ENCODE data around the gene FGG. TPM values are rescaled to one million over a fixed set of nuclear protein-coding genes. Genes with fewer than 3 reads are reported as not detected.

Gene FGG
- total RNA-seq, 1 donor from 2014 or later, result not detected

DNA sequence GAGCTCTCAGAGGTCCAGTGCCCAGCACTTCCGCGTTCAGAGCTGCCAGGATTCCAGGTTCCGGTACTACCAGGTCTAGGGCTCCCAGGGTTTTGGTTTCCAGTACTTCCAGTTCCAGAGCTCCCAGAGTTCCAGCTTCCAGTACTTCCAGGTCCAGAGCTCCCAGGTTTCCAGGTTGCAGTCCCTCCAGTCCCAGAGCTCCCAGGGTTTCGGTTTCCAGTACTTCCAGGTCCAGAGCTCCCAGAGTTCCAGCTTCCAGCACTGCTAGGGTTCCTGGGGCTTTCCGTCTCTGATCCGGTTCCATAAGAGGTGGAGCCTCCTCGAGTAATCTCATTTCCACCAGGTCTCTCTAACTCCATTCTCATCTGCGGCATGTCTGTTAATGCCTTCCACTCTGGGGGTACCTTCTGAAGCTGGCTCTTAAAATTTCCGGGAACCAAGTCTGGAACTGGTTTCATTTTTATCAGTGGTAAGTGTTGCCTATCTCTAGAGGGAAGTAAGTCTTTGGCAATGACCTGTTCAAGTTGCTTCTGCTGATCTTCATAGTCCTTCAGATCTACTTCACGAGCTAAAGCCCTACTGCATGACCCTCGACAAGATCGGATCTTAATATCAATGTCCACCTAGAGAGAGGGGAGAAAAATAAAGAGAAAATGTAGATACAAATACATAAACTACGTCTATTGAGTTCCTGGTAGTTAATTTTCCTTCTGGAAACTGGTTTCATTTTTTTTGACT lies 26.0 kb downstream of the FGG start:
- FAIRE-seq, result no peak
- H3K27me3 ChIP-seq (ENCODE audit: insufficient read depth, low read length), result no peaks in the 10 kb centered on the region
- no peak overlapping the region for H3K4me3 ChIP-seq (ENCODE audit: insufficient read depth, low read depth, low read length)
- Mint-ChIP-seq H3K9me3 (ENCODE audit: unreplicated experiment) (no peaks in the 10 kb centered on the region), H3K27ac (ENCODE audit: unreplicated experiment) (no peak overlapping the region), H3K27me3 (ENCODE audit: low read depth, unreplicated experiment) (no peaks in the 10 kb centered on the region), H3K36me3 (ENCODE audit: low read depth, unreplicated experiment) (no peaks in the 10 kb centered on the region), H3K4me1 (ENCODE audit: low read depth, unreplicated experiment) (peaks cover 2% of the 10 kb centered on the region), H3K4me3 (ENCODE audit: unreplicated experiment) (no peak overlapping the region)
- no peak for TF ChIP-seq EZH2 (IDR thresholded peaks at IDR 0.05; ENCODE audit: insufficient read depth, low read length)
- TF ChIP-seq, protein P1, sequence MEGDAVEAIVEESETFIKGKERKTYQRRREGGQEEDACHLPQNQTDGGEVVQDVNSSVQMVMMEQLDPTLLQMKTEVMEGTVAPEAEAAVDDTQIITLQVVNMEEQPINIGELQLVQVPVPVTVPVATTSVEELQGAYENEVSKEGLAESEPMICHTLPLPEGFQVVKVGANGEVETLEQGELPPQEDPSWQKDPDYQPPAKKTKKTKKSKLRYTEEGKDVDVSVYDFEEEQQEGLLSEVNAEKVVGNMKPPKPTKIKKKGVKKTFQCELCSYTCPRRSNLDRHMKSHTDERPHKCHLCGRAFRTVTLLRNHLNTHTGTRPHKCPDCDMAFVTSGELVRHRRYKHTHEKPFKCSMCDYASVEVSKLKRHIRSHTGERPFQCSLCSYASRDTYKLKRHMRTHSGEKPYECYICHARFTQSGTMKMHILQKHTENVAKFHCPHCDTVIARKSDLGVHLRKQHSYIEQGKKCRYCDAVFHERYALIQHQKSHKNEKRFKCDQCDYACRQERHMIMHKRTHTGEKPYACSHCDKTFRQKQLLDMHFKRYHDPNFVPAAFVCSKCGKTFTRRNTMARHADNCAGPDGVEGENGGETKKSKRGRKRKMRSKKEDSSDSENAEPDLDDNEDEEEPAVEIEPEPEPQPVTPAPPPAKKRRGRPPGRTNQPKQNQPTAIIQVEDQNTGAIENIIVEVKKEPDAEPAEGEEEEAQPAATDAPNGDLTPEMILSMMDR (IDR thresholded peaks at IDR 0.05; ENCODE audit: insufficient read depth, low read depth, low read length), result no peak
- no peaks in the 10 kb centered on the region for H4K20me1 ChIP-seq (ENCODE audit: insufficient read depth, low read length)
- H3K9ac ChIP-seq (ENCODE audit: low read length), result no peak overlapping the region
- no peaks in the 10 kb centered on the region for H3K36me3 ChIP-seq (ENCODE audit: insufficient read depth, low read length)
- no peak overlapping the region for H3K27ac ChIP-seq (ENCODE audit: low read depth, low read length)
- H3K79me2 ChIP-seq (ENCODE audit: insufficient read depth, low read length), result no peaks in the 10 kb centered on the region
- no peak overlapping the region for H3K4me2 ChIP-seq (ENCODE audit: low read length)
- DNase-seq (ENCODE audit: low read depth), result no peak
- H2AFZ ChIP-seq (ENCODE audit: low read depth, low read length), result no peak overlapping the region
- H3K9me3 ChIP-seq (ENCODE audit: insufficient read depth, low read depth, low read length), result no peaks in the 10 kb centered on the region
- no peaks in the 10 kb centered on the region for H3K4me1 ChIP-seq (ENCODE audit: insufficient read depth, low read length)

DNA sequence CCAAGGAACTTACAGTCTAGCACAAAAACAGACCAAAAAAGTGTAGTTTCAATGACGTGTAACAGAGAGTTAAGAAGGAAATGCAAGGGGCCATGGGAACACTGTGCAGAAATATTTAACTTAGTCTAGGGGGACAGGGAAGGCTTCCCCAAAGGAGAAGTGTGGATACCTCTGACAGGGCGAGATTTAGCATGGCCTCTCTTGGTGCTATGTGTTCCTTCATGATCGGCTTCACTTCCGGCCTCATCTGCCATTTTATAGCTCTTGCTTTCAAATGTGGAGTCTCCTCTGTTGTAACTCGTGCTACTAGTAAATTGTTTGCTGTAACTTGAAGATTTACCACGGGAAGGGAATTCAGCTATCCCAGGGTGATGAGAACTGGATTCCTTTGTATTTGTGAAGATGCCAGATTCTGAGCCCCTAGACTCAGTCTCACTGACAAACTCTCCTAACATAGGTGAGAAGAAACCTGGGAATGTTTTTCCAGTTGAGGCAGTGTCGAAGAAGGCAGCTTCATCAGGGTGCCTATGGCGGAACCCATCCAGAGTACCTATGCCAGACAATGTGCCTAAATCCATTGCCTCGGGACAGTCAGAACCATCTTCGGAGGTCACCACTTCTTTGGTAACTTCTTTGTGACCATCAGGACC lies 27.0 kb downstream of the FGG start:
- H3K4me3 ChIP-seq (ENCODE audit: insufficient read depth, low read depth, low read length), result no peak overlapping the region
- Mint-ChIP-seq H3K4me3 (ENCODE audit: unreplicated experiment) (no peak overlapping the region), H3K27ac (ENCODE audit: unreplicated experiment) (no peak overlapping the region), H3K36me3 (ENCODE audit: low read depth, unreplicated experiment) (no peaks in the 10 kb centered on the region), H3K27me3 (ENCODE audit: low read depth, unreplicated experiment) (no peaks in the 10 kb centered on the region), H3K4me1 (ENCODE audit: low read depth, unreplicated experiment) (no peaks in the 10 kb centered on the region), H3K9me3 (ENCODE audit: unreplicated experiment) (no peaks in the 10 kb centered on the region)
- no peak for TF ChIP-seq EZH2 (IDR thresholded peaks at IDR 0.05; ENCODE audit: insufficient read depth, low read length)
- TF ChIP-seq, protein P1 (IDR thresholded peaks at IDR 0.05; ENCODE audit: insufficient read depth, low read depth, low read length), result no peak
- no peak overlapping the region for H2AFZ ChIP-seq (ENCODE audit: low read depth, low read length)
- H3K9me3 ChIP-seq (ENCODE audit: insufficient read depth, low read depth, low read length), result no peaks in the 10 kb centered on the region
- no peak overlapping the region for H3K9ac ChIP-seq (ENCODE audit: low read length)
- H4K20me1 ChIP-seq (ENCODE audit: insufficient read depth, low read length), result no peaks in the 10 kb centered on the region
- H3K4me2 ChIP-seq (ENCODE audit: low read length), result no peak overlapping the region
- H3K27me3 ChIP-seq (ENCODE audit: insufficient read depth, low read length), result no peaks in the 10 kb centered on the region
- no peaks in the 10 kb centered on the region for H3K36me3 ChIP-seq (ENCODE audit: insufficient read depth, low read length)
- no peak overlapping the region for H3K27ac ChIP-seq (ENCODE audit: low read depth, low read length)
- no peak for DNase-seq (ENCODE audit: low read depth)
- H3K79me2 ChIP-seq (ENCODE audit: insufficient read depth, low read length), result no peaks in the 10 kb centered on the region
- no peak for FAIRE-seq
- no peaks in the 10 kb centered on the region for H3K4me1 ChIP-seq (ENCODE audit: insufficient read depth, low read length)

DNA sequence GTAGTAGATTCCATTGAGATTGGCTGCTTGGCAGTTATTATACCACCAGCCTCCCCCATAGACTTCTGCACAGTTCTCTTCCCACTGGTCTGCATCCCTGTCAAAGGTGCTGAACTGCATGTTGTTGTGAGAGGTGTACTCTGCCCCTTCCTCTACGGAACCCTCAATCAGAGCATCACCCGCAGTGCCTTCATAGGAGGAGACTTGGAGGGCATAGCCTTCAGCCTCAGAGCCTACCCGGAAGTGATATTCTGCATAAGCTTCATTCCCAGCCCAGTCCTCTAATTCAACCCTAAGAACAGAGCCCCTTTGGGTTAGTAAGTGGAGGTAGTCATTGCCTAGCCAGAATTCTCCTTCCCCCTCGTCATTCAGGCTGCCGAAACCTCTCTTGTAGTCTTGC lies 28.2 kb downstream of the FGG start:
- Histone ChIP-seq H3K9ac (ENCODE audit: low read length) (no peak overlapping the region), H3K4me2 (ENCODE audit: low read length) (no peak overlapping the region), H2AFZ (ENCODE audit: low read depth, low read length) (no peak overlapping the region), H3K27ac (ENCODE audit: low read depth, low read length) (no peak overlapping the region), H3K9me3 (ENCODE audit: insufficient read depth, low read depth, low read length) (no peaks in the 10 kb centered on the region), H4K20me1 (ENCODE audit: insufficient read depth, low read length) (no peaks in the 10 kb centered on the region), H3K4me1 (ENCODE audit: insufficient read depth, low read length) (no peaks in the 10 kb centered on the region), H3K4me3 (ENCODE audit: insufficient read depth, low read depth, low read length) (no peak overlapping the region), H3K36me3 (ENCODE audit: insufficient read depth, low read length) (no peaks in the 10 kb centered on the region), H3K27me3 (ENCODE audit: insufficient read depth, low read length) (no peaks in the 10 kb centered on the region), H3K79me2 (ENCODE audit: insufficient read depth, low read length) (no peaks in the 10 kb centered on the region)
- no peak overlapping the region for H3K4me3 Mint-ChIP-seq (ENCODE audit: unreplicated experiment)
- H3K27ac Mint-ChIP-seq (ENCODE audit: unreplicated experiment), result no peak overlapping the region
- no peaks in the 10 kb centered on the region for H3K27me3 Mint-ChIP-seq (ENCODE audit: low read depth, unreplicated experiment)
- DNase-seq (ENCODE audit: low read depth) (no peak), FAIRE-seq (no peak)
- TF ChIP-seq, protein P1 (IDR thresholded peaks at IDR 0.05; ENCODE audit: insufficient read depth, low read depth, low read length), result no peak
- TF ChIP-seq EZH2 (IDR thresholded peaks at IDR 0.05; ENCODE audit: insufficient read depth, low read length), result no peak
- H3K4me1 Mint-ChIP-seq (ENCODE audit: low read depth, unreplicated experiment), result no peaks in the 10 kb centered on the region
- no peaks in the 10 kb centered on the region for H3K36me3 Mint-ChIP-seq (ENCODE audit: low read depth, unreplicated experiment)
- H3K9me3 Mint-ChIP-seq (ENCODE audit: unreplicated experiment), result no peaks in the 10 kb centered on the region
